K562 (cell line): Measurements from ENCODE around the gene GPR107. TPM values are rescaled to one million over a fixed set of nuclear protein-coding genes. Genes with fewer than 3 reads are reported as not detected.

Source experiments
- EGR1 ChIP-seq: fragments of 450-650 bp; conservative IDR thresholded peaks from 2 replicates; pipeline ENCODE4 v1.6.1; 2017; ENCODE audit warnings: mild to moderate bottlenecking
- EP300 ChIP-seq: IDR thresholded peaks from 2 replicates; pipeline ENCODE4 v1.6.1; 2012; ENCODE audit warnings: low read length, improper control_type of control experiment
- HDAC8 ChIP-seq: fragments of 450-650 bp; IDR thresholded peaks from 2 replicates; pipeline ENCODE4 v1.6.1; 2016; ENCODE audit warnings: mild to moderate bottlenecking, missing genetic modification characterization, moderate library complexity, missing compliant biosample characterization
- HEY1 ChIP-seq: fragments of 250-450 bp; sonication (Bioruptor Pico); IDR thresholded peaks from 2 replicates; pipeline ENCODE4 v1.5.0; 2020; ENCODE audit warnings: mild to moderate bottlenecking, moderate library complexity, borderline replicate concordance
- MCM2 ChIP-seq: fragments of 450-650 bp; IDR thresholded peaks from 2 replicates; pipeline ENCODE4 v1.6.1; 2017; ENCODE audit warnings: low read depth, mild to moderate bottlenecking
- MITF ChIP-seq: IDR thresholded peaks from 2 replicates; pipeline ENCODE4 v1.6.1; 2014; ENCODE audit warnings: antibody characterized with exemption
- MTF1 ChIP-seq: fragments of 250-450 bp; sonication (Bioruptor Pico); IDR thresholded peaks from 2 replicates; pipeline ENCODE4 v1.9.0; 2021; ENCODE audit warnings: moderate library complexity, mild to moderate bottlenecking, inconsistent platforms, borderline replicate concordance
- MXI1 ChIP-seq: IDR thresholded peaks from 2 replicates; pipeline ENCODE4 v1.6.1; 2011; ENCODE audit warnings: low read depth, mild to moderate bottlenecking, improper control_type of control experiment, low read length
- NR1H2 ChIP-seq: sonication (generic); formaldehyde crosslinking; IDR thresholded peaks from 2 replicates; pipeline ENCODE4 v1.4.0; 2020; ENCODE audit warnings: mild to moderate bottlenecking, missing genetic modification reagents
- PTBP1 ChIP-seq: fragments of 200-400 bp; formaldehyde crosslinking; IDR thresholded peaks from 2 replicates; pipeline ENCODE4 v1.6.1; 2017; ENCODE audit warnings: low read depth, low read length
- RAD51 ChIP-seq: fragments of 450-650 bp; IDR thresholded peaks from 2 replicates; pipeline ENCODE4 v1.7.1; 2016; ENCODE audit warnings: low read depth, mild to moderate bottlenecking, borderline replicate concordance
- SMAD3 ChIP-seq: fragments of 450-650 bp; formaldehyde crosslinking; conservative IDR thresholded peaks from 2 replicates; pipeline ENCODE4 v1.4.0; 2020; ENCODE audit warnings: mild to moderate bottlenecking
- TCF7L2 ChIP-seq: fragments of 150-350 bp; IDR thresholded peaks from 2 replicates; pipeline ENCODE4 v1.6.1; 2016; ENCODE audit warnings: low read depth, mild to moderate bottlenecking, low read length, moderate library complexity
- TCFL5 ChIP-seq: fragments of 250-450 bp; sonication (Bioruptor Pico); conservative IDR thresholded peaks from 2 replicates; pipeline ENCODE4 v1.6.1; 2021; ENCODE audit warnings: mild to moderate bottlenecking, moderate library complexity, matching md5 sums
- TEAD4 ChIP-seq, 2 experiments: sonication (generic) in 1 of 2; formaldehyde crosslinking in 1 of 2; IDR thresholded peaks; 2 replicates each; pipeline versions ENCODE4 v1.6.1 to v1.8.0; 2012 to 2022; ENCODE audit warnings: borderline replicate concordance in 1 of 2, inconsistent platforms in 1 of 2, low read length in 1 of 2, mild to moderate bottlenecking in 1 of 2, missing genetic modification reagents in 1 of 2
- U2AF1 ChIP-seq: fragments of 200-400 bp; formaldehyde crosslinking; optimal IDR thresholded peaks from 2 replicates; pipeline ENCODE3; 2017; ENCODE audit warnings: mild to moderate bottlenecking, low read depth, low read length, moderate library complexity
- XRCC5 ChIP-seq: fragments of 200-400 bp; formaldehyde crosslinking; IDR thresholded peaks from 2 replicates; pipeline ENCODE4 v1.6.1; 2017; ENCODE audit warnings: low read depth, mild to moderate bottlenecking, low read length
- ZC3H4 ChIP-seq: sonication (generic); formaldehyde crosslinking; IDR thresholded peaks from 2 replicates; pipeline ENCODE4 v1.9.0; 2021; ENCODE audit warnings: missing genetic modification reagents, borderline replicate concordance
- ZNF133 ChIP-seq: fragments of 250-450 bp; sonication (Bioruptor Pico); IDR thresholded peaks from 2 replicates; pipeline ENCODE4 v1.4.0; 2020; ENCODE audit warnings: mild to moderate bottlenecking
- ZNF23 ChIP-seq: fragments of 250-450 bp; sonication (Bioruptor Pico); IDR thresholded peaks from 2 replicates; pipeline ENCODE4 v1.4.0; 2020; ENCODE audit warnings: mild to moderate bottlenecking
- ZNF398 ChIP-seq: fragments of 250-450 bp; sonication (Bioruptor Pico); IDR thresholded peaks from 2 replicates; pipeline ENCODE4 v1.8.0; 2021; ENCODE audit warnings: moderate library complexity, mild to moderate bottlenecking, inconsistent platforms
- ZNF436 ChIP-seq: fragments of 250-450, 450-650 bp; sonication (Bioruptor Pico); formaldehyde crosslinking; IDR thresholded peaks from 2 replicates; pipeline ENCODE4 v1.7.0; 2020; ENCODE audit warnings: mild to moderate bottlenecking
- ZNF76 ChIP-seq: fragments of 250-450 bp; sonication (Bioruptor Pico); IDR thresholded peaks from 2 replicates; pipeline ENCODE4 v1.4.0; 2020; ENCODE audit warnings: mild to moderate bottlenecking, moderate library complexity, borderline replicate concordance
- ZZZ3 ChIP-seq: fragments of 450-650 bp; IDR thresholded peaks from 2 replicates; pipeline ENCODE4 v1.6.1; 2016; ENCODE audit warnings: antibody characterized with exemption, mild to moderate bottlenecking, moderate library complexity
- polyA plus RNA-seq, 8 experiments: library from polyadenylated mRNA; depleted of rRNA in 4 of 8; stranded (reverse) in 5 of 8; unstranded in 3 of 8; fragments of >200 nt; fragmentation: Nextera tagmentation in 2 of 8; fragmentation: Illumina TruSeq in 1 of 8; extraction: Ambion mirVana in 2 of 8; extraction: Trizol in 1 of 8; gene quantifications; 2 replicates each; pipeline versions ENCODE4 v1.2.1 to v1.2.3, GENCODE V29; 2011 to 2014; ENCODE audit warnings: inconsistent platforms in 1 of 8, missing spikeins in 1 of 8
- total RNA-seq, 7 experiments: library from RNA; depleted of rRNA in 6 of 7; stranded (reverse); fragments of >200 nt in 6 of 7; fragmentation: Illumina TruSeq in 2 of 7; extraction: Trizol in 2 of 7; gene quantifications; 2 replicates each; pipeline versions ENCODE4 v1.2.1 to v1.2.3, GENCODE V29; 2011 to 2021; ENCODE audit warnings: low replicate concordance in 1 of 7
- TF ChIP-seq, protein P1 (sequence below): fragments of 250-450 bp; sonication (Bioruptor Pico); IDR thresholded peaks from 2 replicates; pipeline ENCODE4 v1.4.0; 2020; ENCODE audit warnings: mild to moderate bottlenecking, moderate library complexity
- TF ChIP-seq, protein P2 (sequence below): fragments of 250-450 bp; sonication (Bioruptor Pico); IDR thresholded peaks from 2 replicates; pipeline ENCODE4 v1.8.0; 2021; ENCODE audit warnings: moderate library complexity, mild to moderate bottlenecking, inconsistent platforms

GPR107 gene
- total and polyA plus RNA-seq, 9 of the 15 experiments (the other 6 are each of a cell fraction or from before 2014, with no cell fraction given), result 3.2 to 34.6 (median 14.4) TPM

- TF ChIP-seq MXI1 (no peak), MTF1 (CRISPR knock-in tag) (peak; percentile 87), ZNF133 (CRISPR knock-in tag) (peak; percentile 60; the same call in 1 of the 2 replicates), ZC3H4 (CRISPR knock-in tag) (no peak), HDAC8 (peak; percentile 98), TCFL5 (peak; percentile 74), ZNF398 (CRISPR knock-in tag) (peak; percentile 89), TCF7L2 (no peak), TEAD4 (IDR thresholded peaks at IDR 0.05; ENCODE audit: low read length) (peak; percentile 69), TEAD4 (CRISPR knock-in tag; IDR thresholded peaks at IDR 0.05; ENCODE audit: borderline replicate concordance) (no peak), ZNF76 (CRISPR knock-in tag) (peak; percentile 86; the same call in 1 of the 2 replicates), EGR1 (no peak), MITF (no peak), ZNF436 (CRISPR knock-in tag) (no peak), SMAD3 (CRISPR knock-in tag) (peak; percentile 96), XRCC5 (no peak), ZZZ3 (no peak), ZNF23 (CRISPR knock-in tag) (0 out of 2 replicates have a peak, but pooled peaks have one; percentile 66), NR1H2 (CRISPR knock-in tag) (no peak), RAD51 (no peak), HEY1 (no peak), EP300 (peak; percentile 37; the same call in 1 of the 2 replicates), MCM2 (no peak), PTBP1 (no peak), U2AF1 (no peak)
- TF ChIP-seq, protein P1, sequence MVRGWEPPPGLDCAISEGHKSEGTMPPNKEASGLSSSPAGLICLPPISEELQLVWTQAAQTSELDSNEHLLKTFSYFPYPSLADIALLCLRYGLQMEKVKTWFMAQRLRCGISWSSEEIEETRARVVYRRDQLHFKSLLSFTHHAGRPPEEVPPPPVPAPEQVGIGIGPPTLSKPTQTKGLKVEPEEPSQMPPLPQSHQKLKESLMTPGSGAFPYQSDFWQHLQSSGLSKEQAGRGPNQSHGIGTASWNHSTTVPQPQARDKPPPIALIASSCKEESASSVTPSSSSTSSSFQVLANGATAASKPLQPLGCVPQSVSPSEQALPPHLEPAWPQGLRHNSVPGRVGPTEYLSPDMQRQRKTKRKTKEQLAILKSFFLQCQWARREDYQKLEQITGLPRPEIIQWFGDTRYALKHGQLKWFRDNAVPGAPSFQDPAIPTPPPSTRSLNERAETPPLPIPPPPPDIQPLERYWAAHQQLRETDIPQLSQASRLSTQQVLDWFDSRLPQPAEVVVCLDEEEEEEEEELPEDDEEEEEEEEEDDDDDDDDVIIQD, result no peak
- TF ChIP-seq, protein P2, sequence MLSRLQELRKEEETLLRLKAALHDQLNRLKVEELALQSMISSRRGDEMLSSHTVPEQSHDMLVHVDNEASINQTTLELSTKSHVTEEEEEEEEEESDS (CRISPR knock-in tag), result peak; percentile 65
These were observed 97.2 kb downstream of the GPR107 start (continued) for GRCh38 chr9:130150779-130151382.
